GM18867 (cell line): ENCODE results near the gene GNAZ.

ENCODE experiments used
- ATAC-seq: cut with Tn5 transposase; IDR thresholded peaks from one replicate; pipeline ENCODE4 v1.9.1; 2021; ENCODE audit warnings: mild to moderate bottlenecking, moderate library complexity; ENCODE audit not compliant: unreplicated experiment

The GNAZ gene

GRCh38 chr22:23063539-23064380 lies 6.6 kb upstream of the GNAZ start:
- ATAC-seq = no peak

GRCh38 chr22:23064381-23065068 lies 5.8 kb upstream of the GNAZ start:
- ATAC-seq = no peak

GRCh38 chr22:23065069-23065451 lies 5.3 kb upstream of the GNAZ start:
- no peak for ATAC-seq

GRCh38 chr22:23065495-23066122 lies 4.7 kb upstream of the GNAZ start:
- ATAC-seq = no peak

- no peak for ATAC-seq
Observed at GRCh38 chr22:23066200-23067022, 3.9 kb upstream of the GNAZ start.

GRCh38 chr22:23067023-23067650 lies 3.2 kb upstream of the GNAZ start:
- ATAC-seq = no peak

GRCh38 chr22:23067691-23068090 lies 2.6 kb upstream of the GNAZ start:
- ATAC-seq = no peak

- no peak for ATAC-seq
Observed at GRCh38 chr22:23068096-23068831, 2.1 kb upstream of the GNAZ start.

GRCh38 chr22:23068832-23069385 lies 1.4 kb upstream of the GNAZ start:
- no peak for ATAC-seq

GRCh38 chr22:23069502-23070357 lies 589 bp upstream of the GNAZ start:
- peak; percentile 85 for ATAC-seq

GRCh38 chr22:23071230-23072076 lies 1.1 kb downstream of the GNAZ start:
- ATAC-seq = no peak

- no peak for ATAC-seq
Observed at GRCh38 chr22:23072077-23072910, 2.0 kb downstream of the GNAZ start.

- no peak for ATAC-seq
Observed at GRCh38 chr22:23072911-23073491, 2.7 kb downstream of the GNAZ start.

- ATAC-seq = no peak
Observed at GRCh38 chr22:23073526-23074229, 3.4 kb downstream of the GNAZ start.

GRCh38 chr22:23074451-23074850 lies 4.1 kb downstream of the GNAZ start:
- ATAC-seq = no peak

- ATAC-seq = no peak
Observed at GRCh38 chr22:23075050-23075449, 4.7 kb downstream of the GNAZ start.
